Prostate gland (tissue), 2 donors: ENCODE measurements around the gene CD276. TPM values are rescaled to one million over a fixed set of nuclear protein-coding genes. Genes with fewer than 3 reads are reported as not detected.

ENCODE experiments used
- DNase-seq: peaks from one replicate; pipeline ENCODE4 v3.0.0-alpha.2; 2019; ENCODE audit warnings: low spot score
- H3K27ac ChIP-seq, 2 donors: fragments of 200-600 bp; sonication (generic); 2 replicates each; pipeline ENCODE4 v1.5.1; 2017 to 2019
- H3K27me3 ChIP-seq: fragments of 200-600 bp; sonication (generic); replicated peaks from 2 replicates; pipeline ENCODE4 v1.5.1; 2019; ENCODE audit not compliant: insufficient read depth
- H3K36me3 ChIP-seq, 2 donors: fragments of 200-600 bp; sonication (generic); 1 replicate in 1 of 2; 2 replicates in 1 of 2; pipeline versions ENCODE4 v1.5.1 to v1.8.1; 2017 to 2019
- H3K4me1 ChIP-seq: fragments of 200-600 bp; sonication (generic); replicated peaks from 2 replicates; pipeline ENCODE4 v1.5.1; 2019
- H3K4me3 ChIP-seq, 2 donors: fragments of 200-600 bp; sonication (generic); 2 replicates each; pipeline ENCODE4 v1.5.1; 2017 to 2019
- H3K9me3 ChIP-seq: fragments of 200-600 bp; sonication (generic); 2 replicates; pipeline ENCODE4 v1.5.1; 2017
- CTCF ChIP-seq, 4 experiments: fragments of 200-600 bp in 2 of 4; fragments of 450-650 bp in 2 of 4; sonication (generic) in 2 of 4; IDR thresholded peaks; 1 replicate in 3 of 4; 2 replicates in 1 of 4; pipeline ENCODE4 v1.5.1; 2016 to 2019; ENCODE audit warnings: antibody characterized with exemption in 4 of 4, mild to moderate bottlenecking in 2 of 4, moderate library complexity in 2 of 4
- POLR2A ChIP-seq: fragments of 450-650 bp; IDR thresholded peaks from one replicate; pipeline ENCODE4 v1.6.1; 2016; ENCODE audit warnings: antibody characterized with exemption, mild to moderate bottlenecking
- POLR2AphosphoS5 ChIP-seq: sonication (generic); formaldehyde crosslinking; IDR thresholded peaks from one replicate; pipeline ENCODE4 v1.6.1; 2017; ENCODE audit warnings: antibody characterized with exemption
- WGBS: methylation state at CpG from one replicate; pipeline ENCODE4 v1.1.5; 2018; 5-methylcytosine and 5-hydroxymethylcytosine counted together
- intact Hi-C: fragments of 100-400 bp; cut with DNase I; formaldehyde crosslinking; loops from one replicate; pipeline ENCODE4 v1.14.2; 2022
- total RNA-seq, 2 donors: library from RNA; depleted of rRNA; stranded (reverse); fragments of >200 nt; gene quantifications; one replicate each; pipeline ENCODE4 v1.1.0, GENCODE V29; 2016

Gene CD276
- total RNA-seq, 2 donors from 2014 or later = 75.0 to 91.3 TPM

- no peak overlapping the region for H3K4me3 ChIP-seq
- H3K27ac ChIP-seq = no peak overlapping the region
- intact Hi-C loops = no loop called here
- TF ChIP-seq POLR2A = no peak
- no peak for TF ChIP-seq CTCF (IDR thresholded peaks at IDR 0.05)
- TF ChIP-seq POLR2AphosphoS5 = no peak
- H3K4me1 ChIP-seq = no peaks in the 10 kb centered on the region
- no peak for DNase-seq
- WGBS = 86% methylated on average over 5 of the region's 5 CpGs
- no peaks in the 10 kb centered on the region for H3K9me3 ChIP-seq
- no peaks in the 10 kb centered on the region for H3K27me3 ChIP-seq
- H3K36me3 ChIP-seq = no peaks in the 10 kb centered on the region
These were observed 74.3 kb downstream of the CD276 start for GRCh38 chr15:73758461-73758860.

- WGBS = 42% methylated on average over 11 of the region's 11 CpGs
- H3K4me1 ChIP-seq = no peaks in the 10 kb centered on the region
- intact Hi-C loops = no loop called here
- no peaks in the 10 kb centered on the region for H3K9me3 ChIP-seq
- DNase-seq = no peak
- no peak overlapping the region for H3K27ac ChIP-seq
- H3K27me3 ChIP-seq = no peaks in the 10 kb centered on the region
- no peak overlapping the region for H3K4me3 ChIP-seq
- no peak for TF ChIP-seq POLR2A
- TF ChIP-seq CTCF (IDR thresholded peaks at IDR 0.05) = no peak
- TF ChIP-seq POLR2AphosphoS5 = no peak
- no peaks in the 10 kb centered on the region for H3K36me3 ChIP-seq
These were observed 76.4 kb downstream of the CD276 start for GRCh38 chr15:73760330-73761329.

- no peaks in the 10 kb centered on the region for H3K9me3 ChIP-seq
- DNase-seq = no peak
- no peak overlapping the region for H3K27ac ChIP-seq
- no peaks in the 10 kb centered on the region for H3K4me1 ChIP-seq
- no peaks in the 10 kb centered on the region for H3K36me3 ChIP-seq
- TF ChIP-seq CTCF (IDR thresholded peaks at IDR 0.05) = no peak
- TF ChIP-seq POLR2AphosphoS5 = no peak
- no peak for TF ChIP-seq POLR2A
- H3K4me3 ChIP-seq = no peak overlapping the region
- WGBS = 39% methylated on average over 3 of the region's 3 CpGs
- no peaks in the 10 kb centered on the region for H3K27me3 ChIP-seq
- intact Hi-C loops = no loop called here
These were observed 79.7 kb downstream of the CD276 start for GRCh38 chr15:73763931-73764330.

Other genes starting within 250 kb of the CD276 start
- 1 to 10 TPM in 1 of 2 donors, not detected in 1; 7.5 TPM for gene REC114, start 241.2 kb upstream of the CD276 start, total RNA-seq
- 100 to 1,000 TPM; 147 to 266 TPM for gene NPTN, start 51.0 kb upstream of the CD276 start, total RNA-seq
- 10 to 100 TPM; 17.3 to 26.0 TPM for gene INSYN1, start 69.0 kb downstream of the CD276 start, total RNA-seq
- 1 to 10 TPM in 1 of 2 donors, not detected in 1; 1.4 TPM for gene TBC1D21, start 189.2 kb downstream of the CD276 start, total RNA-seq
- gene LOXL1, start 242.1 kb downstream of the CD276 start, total RNA-seq = 10 to 100 TPM; 20.5 to 22.5 TPM